ENCODE measurements around the gene ISG20L2.

ISG20L2 gene

DNA sequence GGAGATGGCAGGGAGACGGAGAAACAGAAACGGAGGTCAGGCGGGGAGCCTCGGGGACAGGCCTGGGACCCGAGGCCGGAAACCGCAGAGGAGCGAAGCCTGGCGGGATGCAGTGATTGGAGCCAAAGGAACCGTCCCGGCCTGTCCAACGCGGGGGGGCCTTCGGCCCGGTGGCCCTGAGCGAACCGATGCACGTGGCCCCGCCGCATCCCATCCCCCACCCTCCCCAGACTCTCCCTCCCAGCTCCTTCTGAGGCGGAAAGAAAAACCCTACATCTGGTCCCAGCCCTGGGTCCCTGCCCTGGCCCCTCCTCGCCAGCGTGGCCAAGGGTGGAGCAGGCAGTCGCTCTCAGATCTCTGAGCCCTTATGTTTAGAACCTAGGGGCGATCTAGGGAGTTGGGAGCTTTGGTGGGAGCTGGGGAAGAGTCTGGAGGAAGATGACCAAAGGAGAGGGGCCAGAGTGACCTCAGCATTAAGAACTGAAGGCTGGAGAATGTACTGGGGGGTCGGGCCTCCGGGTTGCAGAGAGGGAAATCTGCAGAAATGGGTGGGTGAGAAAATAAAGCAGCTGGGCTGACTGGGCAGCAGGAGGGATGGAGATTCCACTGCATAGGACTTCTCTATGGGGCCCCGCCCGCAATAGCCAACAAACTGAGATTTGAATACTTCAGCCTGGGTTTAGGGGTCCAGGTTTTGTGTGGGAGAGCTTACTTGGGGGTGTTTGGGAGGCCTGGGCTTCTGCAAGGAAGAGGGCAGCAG lies 21.7 kb downstream of the ISG20L2 start:
- DNase-seq (ENCODE audit: low read depth), result no peak

DNA sequence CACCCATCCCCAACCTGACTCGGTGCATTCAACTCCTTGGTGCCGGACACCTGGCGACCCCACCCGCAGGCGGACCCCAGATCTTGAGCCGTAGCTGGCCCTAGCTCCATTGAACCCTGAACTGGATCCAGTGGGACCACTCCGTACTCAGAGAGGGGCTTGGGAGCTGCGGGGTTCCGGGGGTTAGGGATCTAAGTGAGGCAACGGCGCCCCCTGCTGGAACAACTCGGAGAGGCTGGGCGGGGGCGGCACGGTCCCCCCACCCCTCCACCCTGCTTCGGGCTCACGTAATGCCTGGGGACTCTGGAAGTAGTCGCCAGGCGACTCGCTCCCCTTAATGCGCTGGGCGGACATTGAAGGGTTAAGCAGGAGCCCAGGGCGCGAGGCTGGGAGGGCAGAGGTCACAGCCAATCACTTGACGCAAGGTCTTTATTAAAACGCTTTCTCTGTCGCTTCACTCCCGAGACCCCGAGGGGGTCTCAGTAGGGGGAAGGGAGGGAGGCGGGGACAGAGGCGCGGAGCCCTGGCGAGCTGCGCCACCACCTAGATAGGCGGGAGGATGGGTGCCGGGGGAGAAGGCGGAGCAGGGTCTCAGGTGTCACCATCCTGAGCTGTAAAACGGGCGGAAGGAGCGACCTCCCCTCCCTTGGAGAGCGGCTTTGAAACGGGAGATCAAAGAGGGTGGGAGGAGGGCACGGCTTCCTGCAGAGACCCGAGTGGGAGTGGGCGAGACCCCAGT lies 22.5 kb downstream of the ISG20L2 start:
- peak; percentile 47 for DNase-seq (ENCODE audit: low read depth)

DNA sequence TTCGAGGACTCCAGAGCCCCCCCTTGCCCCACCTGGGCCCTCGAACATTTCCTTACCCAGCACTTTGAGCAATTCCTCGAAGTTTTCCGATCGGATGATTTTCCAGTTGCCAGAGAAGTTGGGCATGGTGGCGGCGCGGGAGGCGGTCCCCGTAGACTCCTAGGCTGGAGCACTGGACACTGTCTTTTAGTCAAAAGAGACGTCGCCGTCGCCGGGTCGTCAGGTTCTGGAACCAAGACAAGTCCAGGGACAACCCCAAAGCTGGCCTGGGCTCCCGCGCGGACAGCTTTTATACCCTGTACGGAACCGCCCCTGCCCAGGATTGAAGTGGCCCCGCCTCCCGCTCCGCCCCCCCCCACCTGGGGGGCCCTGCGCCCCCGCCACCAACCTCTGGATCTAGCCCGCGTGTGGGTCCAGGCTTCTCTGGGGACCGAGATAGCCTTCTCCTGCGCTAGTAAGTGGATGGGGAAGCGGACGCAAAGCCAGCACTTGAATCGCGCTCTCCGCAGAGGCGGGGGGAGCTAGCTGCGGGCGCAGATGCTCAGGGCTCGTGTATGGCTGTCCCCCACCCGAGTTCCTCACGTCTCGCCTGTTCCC lies 23.1 kb downstream of the ISG20L2 start, which contains the start of gene CRABP2:
CRABP2 (minus strand) TSS at position 263 of the 597 bp plus-strand sequence; CDS start at position 126, 137 bp downstream.
- no peak for DNase-seq (ENCODE audit: low read depth)

- no peak for DNase-seq (ENCODE audit: low read depth)
Measured at GRCh38 chr1:156704930-156705320, 23.6 kb downstream of the ISG20L2 start.

GRCh38 chr1:156704166-156704711 lies 24.3 kb downstream of the ISG20L2 start:
- no peak for DNase-seq (ENCODE audit: low read depth)

DNA sequence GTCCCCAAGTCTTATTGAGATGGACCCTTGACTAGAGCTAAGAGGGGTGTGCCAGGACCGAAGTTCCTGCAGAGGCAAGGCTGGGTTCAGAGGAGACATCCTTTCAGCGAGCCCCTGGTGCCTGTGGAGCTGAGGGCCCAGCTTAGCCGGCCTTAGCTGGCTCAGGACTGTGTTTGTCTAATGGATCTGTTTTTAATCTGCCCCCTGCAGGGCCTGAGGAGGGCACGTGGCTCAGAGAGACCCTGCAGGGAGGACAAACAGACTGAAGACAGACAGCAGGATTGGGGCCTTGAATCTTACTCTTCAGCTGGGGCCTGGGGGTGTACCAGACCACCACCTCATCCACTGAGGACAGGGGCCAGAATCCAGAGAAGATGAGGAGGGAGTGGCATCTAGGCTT lies 24.8 kb downstream of the ISG20L2 start:
- DNase-seq (ENCODE audit: low read depth), result no peak

- DNase-seq (ENCODE audit: low read depth), result no peak
Measured at GRCh38 chr1:156703336-156703735, 25.2 kb downstream of the ISG20L2 start.

- no peak for DNase-seq (ENCODE audit: low read depth)
Measured at GRCh38 chr1:156700736-156701531, 27.6 kb downstream of the ISG20L2 start.

DNA sequence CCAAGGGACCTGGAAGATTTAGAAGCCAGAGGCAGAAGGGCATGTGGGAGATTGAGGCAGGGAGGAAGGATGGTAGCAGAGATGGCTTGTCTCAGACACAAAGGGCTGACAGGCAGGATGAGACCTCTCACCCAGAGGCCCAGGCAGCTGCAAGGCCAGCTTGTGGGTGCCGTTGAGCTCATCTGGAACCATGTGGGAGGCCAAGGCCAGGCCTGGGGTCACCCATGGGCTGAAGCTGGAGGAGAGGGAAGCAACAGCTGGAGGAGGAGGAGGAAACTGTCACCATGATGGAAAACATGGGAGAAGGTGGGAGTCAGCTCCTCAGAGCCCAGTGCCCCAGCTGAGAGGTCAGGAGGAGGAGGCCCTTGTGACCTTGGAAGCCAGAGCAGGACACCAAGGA lies 29.6 kb downstream of the ISG20L2 start:
- DNase-seq (ENCODE audit: low read depth), result no peak

DNA sequence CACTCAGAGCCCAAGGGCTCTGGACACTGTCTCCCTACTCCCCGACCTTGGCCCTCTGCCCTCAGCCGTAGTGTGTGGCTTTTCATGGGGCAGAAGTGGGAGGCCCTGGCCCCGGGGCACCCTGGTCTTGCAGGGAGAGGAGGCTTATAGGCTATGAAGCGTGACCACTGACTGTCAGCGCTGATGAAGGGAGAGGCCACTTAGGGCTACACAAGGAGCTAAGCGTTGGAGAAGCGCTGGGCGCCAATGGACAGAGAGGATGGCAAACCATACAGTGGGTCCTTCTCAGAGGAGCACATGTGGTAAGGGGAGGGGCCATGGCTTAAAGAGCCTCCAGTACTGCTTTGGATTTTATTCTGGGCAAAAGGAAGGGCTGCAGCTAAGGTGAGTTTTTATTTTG lies 31.1 kb downstream of the ISG20L2 start:
- DNase-seq (ENCODE audit: low read depth), result no peak

DNA sequence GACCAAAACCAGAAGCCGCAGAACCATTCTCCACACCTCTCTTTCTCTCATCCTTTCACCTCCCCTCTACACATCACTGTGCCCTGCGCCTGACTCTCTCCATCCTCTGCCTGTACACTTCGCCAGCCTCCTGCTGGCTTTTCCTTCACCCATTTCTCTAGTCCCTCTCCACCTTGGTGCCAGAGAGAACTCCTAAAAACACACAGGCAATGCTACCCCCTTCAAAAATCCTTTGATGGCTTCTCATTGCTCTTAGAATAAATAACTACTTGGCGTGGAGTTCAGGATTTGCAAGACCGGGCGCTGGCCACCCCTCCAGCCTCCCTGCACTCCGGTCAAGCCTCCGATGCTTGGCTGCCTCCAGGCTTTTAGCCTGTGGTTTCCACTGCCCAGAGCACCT lies 31.8 kb downstream of the ISG20L2 start:
- DNase-seq (ENCODE audit: low read depth), result no peak

DNA sequence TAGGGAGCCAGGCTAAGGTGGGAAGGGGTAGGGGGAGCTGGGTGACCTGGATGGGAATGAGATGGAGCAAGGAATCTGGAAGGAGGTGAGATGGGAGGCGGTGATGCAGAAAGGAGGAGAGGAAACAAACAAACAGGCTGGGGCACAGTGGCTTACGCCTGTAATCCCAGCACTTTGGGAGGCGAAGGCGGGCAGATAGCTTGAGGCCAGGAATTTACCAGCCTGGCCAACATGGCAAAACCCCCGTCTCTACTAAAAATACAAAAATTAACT lies 33.9 kb downstream of the ISG20L2 start:
- DNase-seq (ENCODE audit: low read depth), result no peak

- DNase-seq (ENCODE audit: low read depth), result no peak
Measured at GRCh38 chr1:156693848-156694689, 34.5 kb downstream of the ISG20L2 start.

DNA sequence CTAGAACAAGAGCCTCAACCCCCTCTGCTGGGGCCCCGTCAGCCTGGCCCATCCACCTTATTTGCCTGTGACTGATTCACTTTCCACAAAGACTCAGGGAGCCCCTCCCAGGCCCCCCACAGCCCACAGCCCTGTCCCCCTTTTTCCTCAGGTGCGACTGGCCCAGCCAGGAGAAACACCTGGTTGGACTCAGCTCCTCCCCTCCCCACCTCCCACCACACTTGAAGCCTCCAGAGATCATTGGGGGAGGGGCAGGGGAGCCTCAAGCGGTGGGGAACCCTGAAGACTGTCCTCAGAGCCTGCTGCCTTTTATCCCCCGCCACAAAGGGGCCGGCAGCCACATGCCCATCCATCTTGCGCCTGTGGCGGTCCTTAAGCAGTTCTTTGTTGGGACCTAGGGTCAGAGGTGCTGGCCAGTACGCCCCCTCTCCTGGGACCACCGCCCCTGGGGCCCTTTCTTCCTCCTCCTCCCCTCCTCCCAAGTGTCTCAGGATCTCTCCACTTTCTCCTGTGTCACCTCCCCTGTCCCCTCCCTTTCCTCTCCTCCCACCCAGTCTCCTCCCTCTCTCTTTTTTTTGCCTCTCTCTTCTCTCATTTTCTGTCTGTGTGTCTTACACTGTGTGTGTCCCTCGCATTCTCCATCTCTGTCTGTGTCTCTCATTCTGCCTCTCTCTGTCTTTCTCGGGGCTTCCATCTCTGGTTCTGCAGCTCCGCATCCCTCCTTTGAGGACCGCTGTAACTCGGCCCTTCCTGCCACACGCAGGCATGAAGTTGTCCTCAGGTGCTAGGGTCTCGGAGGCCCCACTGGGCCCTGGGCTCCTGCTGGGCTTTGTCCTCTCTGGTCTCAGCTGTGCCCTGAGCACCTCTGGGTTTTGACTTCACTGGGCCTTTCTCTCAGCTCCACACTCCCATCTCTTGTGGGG lies 35.4 kb downstream of the ISG20L2 start:
- no peak for DNase-seq (ENCODE audit: low read depth)

- DNase-seq (ENCODE audit: low read depth), result no peak
Measured at GRCh38 chr1:156692441-156692924, 36.1 kb downstream of the ISG20L2 start.

DNA sequence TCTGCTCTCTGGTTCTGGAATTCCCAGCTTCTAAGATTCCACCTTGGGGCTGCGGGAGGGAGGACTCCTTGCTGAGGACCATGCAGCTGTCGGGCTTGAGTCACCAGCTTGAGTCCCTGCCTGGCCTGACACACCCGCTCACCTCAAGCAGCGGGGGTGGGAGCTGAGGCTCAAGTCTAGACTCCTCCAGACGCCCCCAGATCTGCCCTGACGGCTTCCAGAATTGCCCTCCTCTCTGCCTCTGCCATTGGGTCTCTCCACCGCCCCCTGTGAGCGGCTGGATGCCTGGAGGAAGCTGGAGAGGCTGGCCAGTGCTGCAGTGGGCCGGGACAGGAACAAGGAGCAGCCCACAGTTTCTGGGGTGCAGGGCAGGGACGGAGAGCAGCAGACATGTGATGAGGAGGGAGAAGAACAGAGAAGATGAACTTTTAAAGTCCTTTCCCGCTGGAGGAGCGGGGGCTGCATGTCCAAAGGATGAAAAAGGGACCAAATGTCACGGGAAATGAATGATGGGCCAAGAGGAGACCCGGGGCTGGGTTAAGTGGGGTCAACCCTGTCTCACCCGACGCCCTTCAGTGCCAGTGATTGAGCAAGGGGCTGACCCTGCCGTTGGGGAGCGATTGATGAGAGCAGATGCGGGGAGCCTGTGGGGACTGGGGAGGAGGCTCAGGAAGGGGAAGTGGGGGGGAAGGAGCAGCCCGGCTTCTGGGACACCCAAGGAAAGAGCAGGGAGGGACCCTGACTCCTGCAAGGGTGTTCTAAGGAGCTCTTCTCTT lies 36.7 kb downstream of the ISG20L2 start:
- no peak for DNase-seq (ENCODE audit: low read depth)

GRCh38 chr1:156691191-156691590 lies 37.4 kb downstream of the ISG20L2 start:
- no peak for DNase-seq (ENCODE audit: low read depth)

DNA sequence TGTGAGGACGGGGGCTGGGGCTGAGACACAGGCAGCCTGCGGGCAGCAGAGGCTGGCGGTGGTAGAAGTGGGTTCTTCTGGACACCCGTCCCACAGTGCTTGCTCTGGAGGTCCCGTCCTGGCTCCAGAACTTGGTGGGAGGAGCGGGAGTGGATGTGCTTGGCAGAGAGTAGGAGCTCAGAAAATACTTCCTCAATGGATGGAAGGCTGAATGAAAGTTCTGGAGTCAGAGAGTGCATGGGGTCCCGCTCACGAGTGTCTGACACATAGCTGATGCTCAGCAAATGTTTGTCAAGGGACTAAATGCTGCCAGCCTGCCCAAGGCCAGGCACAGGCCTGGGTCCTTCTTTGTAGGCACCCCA lies 37.9 kb downstream of the ISG20L2 start:
- no peak for DNase-seq (ENCODE audit: low read depth)

GRCh38 chr1:156689953-156690674 lies 38.5 kb downstream of the ISG20L2 start:
- no peak for DNase-seq (ENCODE audit: low read depth)

All from activated T-helper 1 cell treated with Interleukin-2 at 50 U/mL for 16 hours (primary cell).